MM.1S (cell line): ENCODE measurements around the gene VGLL4.

ENCODE experiments used
- EZH2 ChIP-seq: fragments of 300-600 bp; sonication (generic); optimal IDR thresholded peaks from 2 replicates; pipeline ENCODE3; 2017; ENCODE audit warnings: low read depth, mild to moderate bottlenecking, antibody characterized with exemption, low read length, mixed read lengths
- TF ChIP-seq, protein P1 (sequence below): fragments of 300-600 bp; sonication (generic); IDR thresholded peaks from 2 replicates; pipeline ENCODE4 v1.5.1; 2016; ENCODE audit warnings: antibody characterized with exemption, low read length, mixed read lengths

DNA sequence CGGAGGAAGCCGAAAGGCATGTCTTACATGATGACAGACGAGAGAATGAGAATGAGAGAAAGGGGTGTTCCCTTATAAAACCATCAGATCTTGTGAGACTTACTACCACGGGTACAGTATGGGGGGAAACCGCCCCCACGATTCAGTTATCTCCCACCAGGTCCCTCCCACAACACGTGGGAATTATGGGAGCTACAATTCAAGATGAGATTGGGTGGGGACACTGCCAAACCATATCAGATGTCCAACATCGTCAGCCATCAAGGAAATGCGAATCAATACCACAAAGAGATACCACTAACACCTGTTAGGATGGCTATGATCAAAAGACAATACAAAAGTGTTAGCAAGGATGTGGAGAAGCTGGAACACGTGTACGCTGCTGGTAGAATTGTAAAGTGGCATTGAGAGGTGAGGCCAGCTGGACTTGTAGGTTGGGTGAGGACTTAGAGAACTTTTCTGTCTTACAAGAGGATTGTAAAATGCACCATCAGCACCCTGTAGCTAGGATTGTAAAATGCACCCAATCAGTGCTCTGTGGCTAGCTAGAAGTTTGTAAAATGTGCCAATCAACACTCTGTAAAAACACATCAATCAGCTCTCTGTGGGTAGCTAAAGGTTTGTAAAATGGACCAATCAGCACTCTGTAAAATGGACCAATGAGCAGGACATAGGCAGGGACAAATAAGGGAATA is 37.5 kb downstream of the VGLL4 start:
- TF ChIP-seq, protein P1, sequence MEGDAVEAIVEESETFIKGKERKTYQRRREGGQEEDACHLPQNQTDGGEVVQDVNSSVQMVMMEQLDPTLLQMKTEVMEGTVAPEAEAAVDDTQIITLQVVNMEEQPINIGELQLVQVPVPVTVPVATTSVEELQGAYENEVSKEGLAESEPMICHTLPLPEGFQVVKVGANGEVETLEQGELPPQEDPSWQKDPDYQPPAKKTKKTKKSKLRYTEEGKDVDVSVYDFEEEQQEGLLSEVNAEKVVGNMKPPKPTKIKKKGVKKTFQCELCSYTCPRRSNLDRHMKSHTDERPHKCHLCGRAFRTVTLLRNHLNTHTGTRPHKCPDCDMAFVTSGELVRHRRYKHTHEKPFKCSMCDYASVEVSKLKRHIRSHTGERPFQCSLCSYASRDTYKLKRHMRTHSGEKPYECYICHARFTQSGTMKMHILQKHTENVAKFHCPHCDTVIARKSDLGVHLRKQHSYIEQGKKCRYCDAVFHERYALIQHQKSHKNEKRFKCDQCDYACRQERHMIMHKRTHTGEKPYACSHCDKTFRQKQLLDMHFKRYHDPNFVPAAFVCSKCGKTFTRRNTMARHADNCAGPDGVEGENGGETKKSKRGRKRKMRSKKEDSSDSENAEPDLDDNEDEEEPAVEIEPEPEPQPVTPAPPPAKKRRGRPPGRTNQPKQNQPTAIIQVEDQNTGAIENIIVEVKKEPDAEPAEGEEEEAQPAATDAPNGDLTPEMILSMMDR = no peak
- no peak for TF ChIP-seq EZH2
